Measurements from ENCODE around the gene KBTBD7. TPM values are rescaled to one million over a fixed set of nuclear protein-coding genes. Genes with fewer than 3 reads are reported as not detected.

The KBTBD7 gene
- total and polyA plus RNA-seq, 4 donors, result 2.0 to 6.9 (median 3.9) TPM

DNA sequence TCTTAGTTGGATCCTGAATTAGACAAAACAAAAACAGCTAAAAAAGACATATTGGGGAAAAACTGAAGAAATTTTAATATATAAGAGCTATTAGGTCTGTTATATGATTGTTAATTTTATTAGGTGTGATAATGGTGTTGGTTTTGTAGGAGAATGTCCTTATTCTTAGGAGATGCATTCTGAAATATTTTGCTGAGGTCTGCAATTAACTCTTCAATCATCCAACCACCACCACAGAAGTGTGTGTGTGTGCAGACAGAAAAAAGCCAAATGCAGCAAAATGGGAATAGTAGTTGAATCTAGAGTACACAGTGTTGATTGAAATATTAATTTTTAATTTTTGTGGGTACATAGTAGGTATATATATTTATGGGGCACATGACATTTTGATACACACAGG, 12.1 kb upstream of the KBTBD7 start:
- H3K9me3 ChIP-seq (ENCODE audit: control insufficient read depth, low read length), result no peaks in the 10 kb centered on the region
- H3K36me3 ChIP-seq (ENCODE audit: control insufficient read depth in 1 of 2, insufficient read depth in 2 of 2, low read length in 1 of 2), result no peaks in the 10 kb centered on the region
- DNase-seq, result no peak
- no peak overlapping the region for H3K4me3 ChIP-seq (ENCODE audit: low read length in 2 of 2)
- H3K27ac ChIP-seq (ENCODE audit: low read depth in 1 of 2, low read length in 2 of 2), result no peak overlapping the region
- no peaks in the 10 kb centered on the region for H3K4me1 ChIP-seq (ENCODE audit: control insufficient read depth in 1 of 2, insufficient read depth in 2 of 2, low read length in 2 of 2)
- no peaks in the 10 kb centered on the region for H3K27me3 ChIP-seq (ENCODE audit: control insufficient read depth in 1 of 2, insufficient read depth in 2 of 2, low read length in 1 of 2)
- intact Hi-C loops (cut with DNase I), result no loop called here
- no peak for ATAC-seq (ENCODE audit: low FRiP score)

DNA sequence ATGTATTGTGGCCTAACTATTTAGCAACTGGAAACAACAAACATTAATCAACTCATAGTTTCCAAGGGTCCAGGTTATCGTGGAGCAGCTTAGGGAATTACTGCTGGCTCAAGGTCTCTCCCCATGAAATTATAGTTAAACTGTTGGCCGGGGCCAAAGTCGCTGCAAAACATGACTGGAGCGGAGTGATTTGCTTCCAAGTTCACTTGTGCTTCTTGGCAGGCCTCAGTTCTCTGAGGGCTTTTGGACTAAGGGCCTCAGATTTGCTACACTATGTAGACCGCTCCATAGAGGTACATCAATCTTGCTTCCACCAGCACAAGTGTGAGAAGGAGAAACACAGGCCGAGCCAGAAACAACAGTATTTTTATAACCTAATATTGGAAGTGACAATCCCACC, 9.4 kb upstream of the KBTBD7 start:
- WGBS, 2 donors, result 13 to 24% methylated on average over 6 of the region's 6 CpGs
- intact Hi-C loops (cut with DNase I), result no loop called here
- no peaks in the 10 kb centered on the region for H3K9me3 ChIP-seq (ENCODE audit: control insufficient read depth, low read length)
- DNase-seq (no peak), ATAC-seq (ENCODE audit: low FRiP score) (no peak)
- peak overlapping the region in 1 of 2 donors; percentile 3 for H3K27ac ChIP-seq (ENCODE audit: low read depth in 1 of 2, low read length in 2 of 2)
- no peaks in the 10 kb centered on the region for H3K4me1 ChIP-seq (ENCODE audit: control insufficient read depth in 1 of 2, insufficient read depth in 2 of 2, low read length in 2 of 2)
- no peaks in the 10 kb centered on the region for H3K36me3 ChIP-seq (ENCODE audit: control insufficient read depth in 1 of 2, insufficient read depth in 2 of 2, low read length in 1 of 2)
- no peak overlapping the region for H3K4me3 ChIP-seq (ENCODE audit: low read length in 2 of 2)
- no peaks in the 10 kb centered on the region for H3K27me3 ChIP-seq (ENCODE audit: control insufficient read depth in 1 of 2, insufficient read depth in 2 of 2, low read length in 1 of 2)

DNA sequence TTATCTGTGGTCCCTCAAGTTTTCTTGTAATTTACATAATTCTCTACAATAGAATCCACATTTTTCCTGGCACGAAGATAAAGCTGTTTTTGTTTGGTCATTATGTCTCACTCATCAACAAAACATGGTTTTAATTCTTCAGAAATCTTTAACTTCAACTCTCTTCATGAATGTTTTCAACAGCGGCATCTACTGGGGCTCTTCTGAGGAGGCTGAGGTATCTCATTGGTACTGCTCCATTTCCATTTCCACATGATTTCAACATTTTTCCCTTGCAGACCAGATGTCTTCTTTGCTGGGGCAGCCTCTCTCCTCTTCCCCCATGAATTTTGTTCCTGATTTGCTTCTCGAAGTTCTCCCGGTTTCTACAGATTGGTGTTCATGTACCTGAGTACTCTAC, 5.8 kb upstream of the KBTBD7 start:
- 86 to 90% methylated on average over 4 of the region's 4 CpGs for WGBS, 2 donors
- ATAC-seq (ENCODE audit: low FRiP score), result no peak
- intact Hi-C loops (cut with DNase I), result no loop called here

DNA sequence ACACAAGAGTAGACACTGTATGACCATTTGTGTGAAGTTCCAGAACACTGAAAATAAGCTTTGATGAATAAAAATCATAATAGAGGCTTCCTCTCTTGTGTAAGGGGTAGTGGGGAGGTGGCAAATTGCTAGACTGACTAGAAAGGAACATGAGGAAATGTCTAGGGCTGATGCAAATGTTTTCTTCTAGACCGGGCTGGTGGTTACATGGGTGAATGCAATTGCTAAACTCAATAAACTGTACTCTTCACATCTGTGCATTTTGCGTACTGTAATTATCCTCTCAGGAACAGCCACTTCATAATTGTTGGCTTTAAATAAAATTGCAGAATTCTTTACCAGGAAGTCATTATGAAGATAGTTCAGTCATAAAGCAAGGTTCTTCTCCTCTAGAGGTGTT, 5.2 kb upstream of the KBTBD7 start:
- ATAC-seq (ENCODE audit: low FRiP score) (no peak), DNase-seq (no peak)
- intact Hi-C loops (cut with DNase I), result loop anchor here in 1 of 2 donors (10.0 kb wide), 1 partner anchor 135 kb away; the partner anchor contains the start of gene WBP4
- Histone ChIP-seq H3K4me3 (ENCODE audit: low read length in 2 of 2) (no peak overlapping the region), H3K27ac (ENCODE audit: low read depth in 1 of 2, low read length in 2 of 2) (no peak overlapping the region), H3K9me3 (ENCODE audit: control insufficient read depth, low read length) (no peaks in the 10 kb centered on the region), H3K4me1 (ENCODE audit: control insufficient read depth in 1 of 2, insufficient read depth in 2 of 2, low read length in 2 of 2) (no peaks in the 10 kb centered on the region), H3K27me3 (ENCODE audit: control insufficient read depth in 1 of 2, insufficient read depth in 2 of 2, low read length in 1 of 2) (no peaks in the 10 kb centered on the region), H3K36me3 (ENCODE audit: control insufficient read depth in 1 of 2, insufficient read depth in 2 of 2, low read length in 1 of 2) (no peaks in the 10 kb centered on the region)
- 85% methylated on average over 2 of the region's 2 CpGs for WGBS, 2 donors

More for the DNA sequence above, 5.8 kb upstream of the KBTBD7 start:
- H3K4me1 ChIP-seq (ENCODE audit: control insufficient read depth in 1 of 2, insufficient read depth in 2 of 2, low read length in 2 of 2), result no peaks in the 10 kb centered on the region
- no peak for DNase-seq
- H3K9me3 ChIP-seq (ENCODE audit: control insufficient read depth, low read length), result no peaks in the 10 kb centered on the region
- H3K36me3 ChIP-seq (ENCODE audit: control insufficient read depth in 1 of 2, insufficient read depth in 2 of 2, low read length in 1 of 2), result no peaks in the 10 kb centered on the region
- H3K4me3 ChIP-seq (ENCODE audit: low read length in 2 of 2), result no peak overlapping the region
- no peaks in the 10 kb centered on the region for H3K27me3 ChIP-seq (ENCODE audit: control insufficient read depth in 1 of 2, insufficient read depth in 2 of 2, low read length in 1 of 2)
- no peak overlapping the region for H3K27ac ChIP-seq (ENCODE audit: low read depth in 1 of 2, low read length in 2 of 2)

DNA sequence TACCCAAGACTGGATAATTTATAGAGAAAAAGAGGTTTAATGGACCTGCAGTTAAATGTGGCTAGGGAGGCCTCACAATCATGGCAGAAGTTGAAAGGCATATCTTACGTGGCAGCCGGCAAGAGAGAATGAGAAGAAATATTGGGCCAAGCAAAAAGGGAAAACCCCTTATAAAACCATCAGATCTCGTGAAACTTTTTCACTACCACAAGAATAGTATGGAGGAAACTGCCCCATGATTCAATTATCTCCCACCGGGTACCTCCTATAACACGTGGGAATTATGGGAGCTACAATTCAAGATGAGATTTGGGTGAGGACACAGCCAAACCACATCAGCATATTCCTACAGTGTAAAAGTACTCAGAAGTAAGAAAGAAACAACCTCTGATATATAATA, 4.7 kb upstream of the KBTBD7 start:
- DNase-seq (no peak), ATAC-seq (ENCODE audit: low FRiP score) (no peak)
- H3K4me1 ChIP-seq (ENCODE audit: control insufficient read depth in 1 of 2, insufficient read depth in 2 of 2, low read length in 2 of 2), result no peaks in the 10 kb centered on the region
- no peaks in the 10 kb centered on the region for H3K36me3 ChIP-seq (ENCODE audit: control insufficient read depth in 1 of 2, insufficient read depth in 2 of 2, low read length in 1 of 2)
- intact Hi-C loops (cut with DNase I), result loop anchor here in 1 of 2 donors (10.0 kb wide), 1 partner anchor 134 kb away; the partner anchor contains the start of gene WBP4
- H3K27me3 ChIP-seq (ENCODE audit: control insufficient read depth in 1 of 2, insufficient read depth in 2 of 2, low read length in 1 of 2), result no peaks in the 10 kb centered on the region
- 80 to 82% methylated on average over 5 of the region's 5 CpGs for WGBS, 2 donors
- no peak overlapping the region for H3K4me3 ChIP-seq (ENCODE audit: low read length in 2 of 2)
- no peak overlapping the region for H3K27ac ChIP-seq (ENCODE audit: low read depth in 1 of 2, low read length in 2 of 2)
- no peaks in the 10 kb centered on the region for H3K9me3 ChIP-seq (ENCODE audit: control insufficient read depth, low read length)

DNA sequence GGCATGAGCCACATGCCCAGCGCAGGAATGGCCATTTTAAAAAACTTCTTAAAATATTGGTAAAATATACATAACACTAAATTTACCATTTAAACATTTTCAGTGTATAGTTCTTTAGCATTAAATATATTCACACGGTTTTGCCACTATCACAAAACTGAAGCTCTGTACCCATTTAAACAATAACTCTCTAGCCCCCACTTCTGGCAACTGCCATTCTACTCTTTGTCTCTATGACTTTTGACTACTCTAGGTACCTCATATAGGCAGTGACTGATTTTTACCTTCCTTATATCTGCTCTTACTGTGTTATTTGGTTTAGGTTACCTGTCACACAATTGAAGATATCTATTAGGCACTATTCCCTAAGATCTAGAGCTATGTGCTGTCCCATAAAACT, 2.3 kb upstream of the KBTBD7 start:
- H3K27me3 ChIP-seq (ENCODE audit: control insufficient read depth in 1 of 2, insufficient read depth in 2 of 2, low read length in 1 of 2), result no peaks in the 10 kb centered on the region
- H3K4me3 ChIP-seq (ENCODE audit: low read length in 2 of 2), result no peak overlapping the region
- peaks cover 0 to 5% of the 10 kb centered on the region in 2 donors for H3K4me1 ChIP-seq (ENCODE audit: control insufficient read depth in 1 of 2, insufficient read depth in 2 of 2, low read length in 2 of 2)
- ATAC-seq (ENCODE audit: low FRiP score), result no peak
- WGBS, 2 donors, result 66 to 75% methylated on average over 2 of the region's 2 CpGs
- H3K9me3 ChIP-seq (ENCODE audit: control insufficient read depth, low read length), result no peaks in the 10 kb centered on the region
- no peaks in the 10 kb centered on the region for H3K36me3 ChIP-seq (ENCODE audit: control insufficient read depth in 1 of 2, insufficient read depth in 2 of 2, low read length in 1 of 2)
- DNase-seq, result no peak
- intact Hi-C loops (cut with DNase I), result loop anchor here in 1 of 2 donors (10.0 kb wide), 1 partner anchor 132 kb away; the partner anchor contains the start of gene WBP4
- no peak overlapping the region for H3K27ac ChIP-seq (ENCODE audit: low read depth in 1 of 2, low read length in 2 of 2)

DNA sequence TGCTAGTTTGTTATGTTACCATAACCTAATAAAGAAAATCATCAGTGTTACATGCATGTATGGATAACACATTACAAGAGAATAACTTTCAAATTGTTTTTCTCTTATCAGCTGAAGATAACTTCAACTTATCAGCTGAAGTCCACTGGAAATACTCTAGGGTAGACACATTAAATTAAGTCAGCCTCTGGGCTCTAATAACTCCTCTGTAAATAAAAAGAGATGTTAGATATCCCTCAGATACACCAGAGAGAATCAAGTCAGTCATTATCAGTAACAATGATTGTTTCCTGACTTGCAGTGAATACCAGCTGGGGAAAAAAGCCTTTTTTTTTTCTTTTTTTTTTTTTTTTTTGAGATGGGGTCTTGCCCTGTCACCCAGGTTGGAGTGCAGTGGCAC, 1.6 kb upstream of the KBTBD7 start:
- intact Hi-C loops (cut with DNase I), result loop anchor here in 1 of 2 donors (10.0 kb wide), 1 partner anchor 131 kb away; the partner anchor contains the start of gene WBP4

DNA sequence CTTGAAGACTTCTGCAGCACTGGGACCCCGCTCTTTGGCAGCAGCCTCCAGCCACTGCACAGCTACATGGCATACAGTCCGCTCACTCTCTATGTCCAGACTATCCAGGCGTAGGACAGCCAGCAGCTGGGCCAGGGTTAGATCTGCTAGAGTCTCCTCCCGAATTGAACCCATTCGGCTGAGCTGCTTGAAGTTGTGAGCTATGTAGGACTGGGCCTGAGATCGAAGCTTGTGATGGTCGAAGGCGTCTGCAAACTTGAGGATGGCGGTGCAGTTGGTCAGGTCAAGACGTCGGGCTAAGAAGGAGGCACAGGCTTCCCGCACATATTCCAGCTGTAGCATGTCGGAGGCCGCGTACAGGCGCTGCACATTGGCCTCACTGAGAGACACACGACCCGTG, 900 bp downstream of the KBTBD7 start:
- peak in 1 of 2 donors; percentile 42 for DNase-seq
- Histone ChIP-seq H3K4me1 (ENCODE audit: control insufficient read depth in 1 of 2, insufficient read depth in 2 of 2, low read length in 2 of 2) (peaks cover 0 to 5% of the 10 kb centered on the region in 2 donors), H3K27ac (ENCODE audit: low read depth in 1 of 2, low read length in 2 of 2) (no peak overlapping the region)

More for the DNA sequence above, 1.6 kb upstream of the KBTBD7 start:
- H3K27ac ChIP-seq (ENCODE audit: low read depth in 1 of 2, low read length in 2 of 2), result no peak overlapping the region
- H3K4me1 ChIP-seq (ENCODE audit: control insufficient read depth in 1 of 2, insufficient read depth in 2 of 2, low read length in 2 of 2), result peaks cover 0 to 5% of the 10 kb centered on the region in 2 donors
- H3K36me3 ChIP-seq (ENCODE audit: control insufficient read depth in 1 of 2, insufficient read depth in 2 of 2, low read length in 1 of 2), result no peaks in the 10 kb centered on the region
- H3K27me3 ChIP-seq (ENCODE audit: control insufficient read depth in 1 of 2, insufficient read depth in 2 of 2, low read length in 1 of 2), result no peaks in the 10 kb centered on the region
- H3K4me3 ChIP-seq (ENCODE audit: low read length in 2 of 2), result no peak overlapping the region
- ATAC-seq (ENCODE audit: low FRiP score) (no peak), DNase-seq (no peak)
- H3K9me3 ChIP-seq (ENCODE audit: control insufficient read depth, low read length), result no peaks in the 10 kb centered on the region

DNA sequence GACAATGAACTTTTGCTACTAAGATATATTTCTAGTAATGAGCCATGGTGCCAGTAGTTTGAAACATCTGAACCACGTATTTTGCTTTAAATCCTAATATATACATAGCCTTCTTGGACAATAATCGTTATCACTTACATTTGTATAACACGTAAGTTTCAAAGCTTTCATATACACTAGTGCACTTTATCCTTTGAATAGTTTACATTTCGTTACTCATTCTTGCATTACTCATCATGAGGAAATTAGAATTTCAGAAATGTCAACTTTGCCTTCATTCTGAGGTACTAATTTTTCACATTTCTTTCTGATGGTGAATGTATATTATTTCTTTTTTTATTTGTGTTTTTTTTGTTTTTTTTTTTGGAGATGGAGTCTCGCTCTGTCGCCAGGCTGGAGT, 5.8 kb downstream of the KBTBD7 start:
- ATAC-seq (ENCODE audit: low FRiP score), result no peak
- Histone ChIP-seq H3K27me3 (ENCODE audit: control insufficient read depth in 1 of 2, insufficient read depth in 2 of 2, low read length in 1 of 2) (no peaks in the 10 kb centered on the region), H3K36me3 (ENCODE audit: control insufficient read depth in 1 of 2, insufficient read depth in 2 of 2, low read length in 1 of 2) (no peaks in the 10 kb centered on the region), H3K9me3 (ENCODE audit: control insufficient read depth, low read length) (no peaks in the 10 kb centered on the region), H3K27ac (ENCODE audit: low read depth in 1 of 2, low read length in 2 of 2) (no peak overlapping the region), H3K4me3 (ENCODE audit: low read length in 2 of 2) (no peak overlapping the region), H3K4me1 (ENCODE audit: control insufficient read depth in 1 of 2, insufficient read depth in 2 of 2, low read length in 2 of 2) (peaks cover 0 to 5% of the 10 kb centered on the region in 2 donors)
- WGBS, 2 donors, result 88 to 91% methylated on average over 6 of the region's 6 CpGs
- intact Hi-C loops (cut with DNase I), result no loop called here
- no peak for DNase-seq

More for the DNA sequence above, 900 bp downstream of the KBTBD7 start:
- Histone ChIP-seq H3K27me3 (ENCODE audit: control insufficient read depth in 1 of 2, insufficient read depth in 2 of 2, low read length in 1 of 2) (no peaks in the 10 kb centered on the region), H3K9me3 (ENCODE audit: control insufficient read depth, low read length) (no peaks in the 10 kb centered on the region), H3K36me3 (ENCODE audit: control insufficient read depth in 1 of 2, insufficient read depth in 2 of 2, low read length in 1 of 2) (no peaks in the 10 kb centered on the region), H3K4me3 (ENCODE audit: low read length in 2 of 2) (peak overlapping the region in 1 of 2 donors; percentile 67)
- 94 to 97% methylated on average over 18 of the region's 18 CpGs for WGBS, 2 donors
- intact Hi-C loops (cut with DNase I), result loop anchor here (5.0 to 10.0 kb wide), 3 partner anchors 61 to 136 kb away; partner anchors contain the start of genes KBTBD6 (in 1 of the 2) and WBP4 (in 1 of the 2)
- ATAC-seq (ENCODE audit: low FRiP score), result no peak

All from aorta (tissue), 5 donors.